KG1 (cell line): ENCODE data around the gene SIGLEC15.
"Not testable (repeated sequence)": the region's sequence is repeated elsewhere in the genome, so short reads cannot be mapped to it uniquely, and the experiment has no call there.

Experiments used
- DNase-seq: peaks from one replicate; lab custom pipeline; 2025; lab: John Stamatoyannopoulos, UW

Gene SIGLEC15

DNA sequence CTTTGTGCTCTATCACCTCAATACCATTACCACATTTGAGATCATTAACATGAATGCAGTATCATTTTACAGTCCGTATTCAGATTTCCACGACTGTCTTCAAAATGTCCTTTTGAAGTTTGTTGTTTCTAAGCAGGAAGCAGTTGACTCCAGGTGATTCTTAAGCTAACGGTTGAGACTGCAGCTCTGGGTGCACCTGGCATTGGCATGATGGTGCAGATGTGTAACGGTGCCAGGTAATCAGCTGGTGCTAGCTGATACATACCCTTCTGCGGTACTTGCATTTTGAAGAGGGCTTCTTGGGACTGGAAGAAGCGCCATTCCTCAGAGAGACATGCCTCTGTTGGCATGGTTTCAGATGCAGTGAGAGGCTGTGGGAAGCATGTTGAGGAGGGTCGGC, 19.5 kb downstream of the SIGLEC15 start:
- no peak for DNase-seq

GRCh38 chr18:45845410-45845809, 19.9 kb downstream of the SIGLEC15 start:
- DNase-seq, result no peak

DNA sequence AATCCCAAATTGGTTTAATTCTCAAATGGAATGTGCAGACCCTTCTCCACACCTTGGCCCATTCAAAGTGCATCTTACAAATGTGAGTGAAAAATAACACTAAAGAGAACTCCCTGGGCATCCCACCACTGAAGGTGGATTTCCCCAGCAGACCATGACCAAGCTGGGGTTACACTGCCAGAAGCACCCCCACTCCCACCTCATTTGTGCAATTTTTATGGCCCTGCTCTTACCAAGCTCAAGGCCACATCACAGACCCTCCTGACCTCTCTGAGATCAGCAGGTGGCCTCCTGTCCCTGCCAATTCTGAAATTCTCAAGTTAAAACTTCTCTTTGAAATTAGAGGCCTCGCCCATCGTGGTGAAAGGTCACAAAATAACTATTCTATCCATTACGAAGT, 21.6 kb downstream of the SIGLEC15 start:
- DNase-seq, result no peak

- DNase-seq, result not testable (repeated sequence)
These were observed 23.2 kb downstream of the SIGLEC15 start for GRCh38 chr18:45848643-45849042.

- no peak for DNase-seq
These were observed 24.1 kb downstream of the SIGLEC15 start for GRCh38 chr18:45849529-45849928.

DNA sequence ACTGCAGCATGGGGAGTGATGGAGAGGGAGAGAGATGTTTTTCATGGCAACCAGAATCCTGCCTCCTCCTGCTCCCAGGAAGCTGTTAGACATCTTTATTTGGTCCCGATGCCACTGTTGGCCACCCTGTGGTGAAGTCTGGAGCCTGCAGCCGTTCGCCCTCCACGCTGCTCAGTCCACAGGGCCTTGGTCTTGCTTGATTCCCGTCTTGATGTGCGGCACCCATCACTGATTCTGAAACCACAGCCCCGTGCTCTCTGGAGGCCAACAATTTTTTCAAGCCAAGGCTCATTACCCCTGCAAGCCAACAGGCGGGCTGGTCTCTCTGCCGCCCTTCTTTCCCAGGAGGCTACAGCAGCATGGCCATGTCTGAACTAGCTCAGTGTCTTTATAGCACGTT, 24.5 kb downstream of the SIGLEC15 start:
- DNase-seq, result no peak

DNA sequence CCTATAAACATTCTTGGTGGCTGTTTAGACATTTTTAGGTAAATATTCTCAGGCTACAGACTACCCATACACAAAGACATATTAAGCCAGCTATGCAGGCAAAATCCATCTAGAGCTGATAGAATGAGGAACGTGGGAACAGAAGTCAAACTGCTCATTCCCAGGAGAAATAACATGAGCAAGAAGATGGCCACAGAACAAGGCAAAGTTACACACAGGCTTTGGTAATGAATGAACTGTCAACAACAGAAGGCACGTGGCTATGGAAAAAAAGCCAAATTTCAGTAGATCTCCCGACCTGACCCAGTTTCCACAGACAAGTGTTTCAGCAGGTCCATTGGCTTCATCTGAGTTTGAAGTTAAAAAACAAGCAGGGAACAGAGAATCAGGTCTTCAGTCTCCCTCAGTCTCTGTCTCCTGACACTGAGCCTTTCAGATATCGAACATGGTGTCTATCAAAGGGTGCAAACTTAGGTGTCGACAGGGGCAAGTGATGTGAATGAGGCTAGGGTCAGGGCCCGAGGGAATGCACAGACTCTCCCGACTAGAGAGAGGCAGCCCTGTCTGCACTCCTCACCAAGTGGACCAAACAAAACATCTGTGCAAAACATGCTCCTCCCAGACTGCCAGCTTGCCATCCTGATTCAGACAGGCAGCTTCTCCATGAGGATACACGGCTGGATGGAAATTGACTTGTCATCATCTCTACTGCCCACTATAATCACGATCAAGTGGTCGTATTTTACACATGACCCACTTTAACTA, 25.9 kb downstream of the SIGLEC15 start:
- DNase-seq, result no peak

DNA sequence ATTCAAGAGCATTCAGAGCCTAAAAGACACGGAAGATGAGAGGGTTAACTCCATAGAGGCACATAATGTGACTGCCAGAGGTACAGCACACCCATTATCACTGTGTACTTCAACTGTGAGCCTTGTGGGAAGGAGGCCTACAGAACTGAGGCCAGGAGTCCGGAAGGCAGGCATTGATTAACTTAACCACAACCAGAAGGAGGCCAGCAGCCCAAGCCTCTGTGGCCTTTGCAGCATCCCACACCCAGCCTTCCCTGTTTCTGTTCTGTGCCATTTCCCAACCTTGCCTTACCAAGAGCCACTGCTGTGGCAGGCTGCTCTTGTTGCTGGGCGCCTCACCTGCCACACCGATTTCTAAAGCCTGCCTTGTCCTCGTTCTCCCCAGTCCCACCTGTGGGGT, 27.2 kb downstream of the SIGLEC15 start:
- no peak for DNase-seq

DNA sequence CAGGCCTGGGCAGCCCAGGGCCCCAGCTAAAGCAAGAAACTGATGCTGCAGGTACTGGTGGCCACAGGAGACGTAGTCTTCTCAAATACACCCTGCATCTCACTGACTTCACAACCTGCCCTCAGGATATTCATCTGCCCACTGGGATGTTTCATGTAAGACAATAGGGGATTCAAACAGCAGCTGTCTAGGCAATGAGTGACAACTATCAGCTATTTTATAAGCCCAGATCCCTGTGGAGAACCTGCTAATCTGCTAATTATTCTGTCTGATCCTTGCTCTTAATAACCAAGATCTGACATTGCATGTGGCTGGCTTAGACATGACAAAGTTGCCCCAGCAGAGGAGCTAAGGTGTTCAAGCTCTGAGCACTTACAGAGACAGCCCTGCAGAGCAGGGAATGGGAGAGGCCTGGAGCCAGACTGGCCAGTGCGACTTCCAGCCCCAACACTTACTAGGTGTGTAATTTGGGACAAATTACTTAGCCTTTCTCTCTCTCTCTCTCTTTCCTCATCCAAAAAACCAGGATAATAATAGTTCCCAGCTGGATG, 28.6 kb downstream of the SIGLEC15 start:
- DNase-seq, result no peak

GRCh38 chr18:45856531-45856930, 31.1 kb downstream of the SIGLEC15 start:
- DNase-seq, result no peak

GRCh38 chr18:45859334-45859733, 33.9 kb downstream of the SIGLEC15 start:
- no peak for DNase-seq

DNA sequence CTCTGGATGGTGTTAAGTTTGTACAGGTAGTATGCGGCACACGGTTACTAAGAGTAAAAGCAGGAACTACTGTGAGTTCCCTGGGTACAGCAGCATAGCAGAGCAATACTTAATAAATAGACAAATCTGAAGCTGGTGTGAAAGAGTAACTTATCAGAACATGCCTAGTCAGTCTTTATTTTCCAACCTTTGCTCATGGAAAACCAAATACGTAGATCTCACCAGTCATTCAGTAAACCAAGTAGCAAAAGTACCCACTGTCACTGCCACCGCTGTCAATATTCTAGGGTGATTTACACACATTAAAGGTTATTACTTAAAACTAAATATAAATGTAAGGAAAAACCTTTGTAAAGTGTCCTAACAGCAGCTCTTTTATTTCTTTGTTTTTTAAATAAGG, 35.0 kb downstream of the SIGLEC15 start:
- no peak for DNase-seq

GRCh38 chr18:45860971-45861370, 35.5 kb downstream of the SIGLEC15 start:
- DNase-seq, result no peak

- DNase-seq, result no peak
These were observed 36.5 kb downstream of the SIGLEC15 start for GRCh38 chr18:45861926-45862325.

DNA sequence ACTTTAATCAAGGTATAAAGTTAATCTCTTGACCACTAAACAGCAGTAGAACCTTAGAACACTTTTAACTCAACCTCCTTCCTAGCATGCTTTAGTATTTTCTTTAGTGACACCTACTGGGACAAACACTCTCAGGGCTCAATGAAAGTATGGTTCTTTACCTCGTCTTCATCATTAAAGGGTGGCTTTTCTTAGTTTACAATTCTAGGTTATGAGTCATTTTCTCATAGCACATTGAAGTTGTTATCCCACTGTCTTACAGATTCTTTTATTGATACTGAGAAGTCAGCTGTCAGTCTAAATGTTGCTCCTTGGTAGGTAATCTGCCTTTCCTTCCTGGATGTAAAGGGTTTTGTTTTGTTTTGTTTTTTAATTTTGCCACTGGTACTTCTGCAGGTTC, 38.0 kb downstream of the SIGLEC15 start:
- no peak for DNase-seq

GRCh38 chr18:45864081-45864480, 38.6 kb downstream of the SIGLEC15 start:
- DNase-seq, result no peak

- DNase-seq, result no peak
These were observed 40.0 kb downstream of the SIGLEC15 start for GRCh38 chr18:45865466-45865865.

GRCh38 chr18:45870419-45870818, 44.9 kb downstream of the SIGLEC15 start:
- DNase-seq, result no peak

DNA sequence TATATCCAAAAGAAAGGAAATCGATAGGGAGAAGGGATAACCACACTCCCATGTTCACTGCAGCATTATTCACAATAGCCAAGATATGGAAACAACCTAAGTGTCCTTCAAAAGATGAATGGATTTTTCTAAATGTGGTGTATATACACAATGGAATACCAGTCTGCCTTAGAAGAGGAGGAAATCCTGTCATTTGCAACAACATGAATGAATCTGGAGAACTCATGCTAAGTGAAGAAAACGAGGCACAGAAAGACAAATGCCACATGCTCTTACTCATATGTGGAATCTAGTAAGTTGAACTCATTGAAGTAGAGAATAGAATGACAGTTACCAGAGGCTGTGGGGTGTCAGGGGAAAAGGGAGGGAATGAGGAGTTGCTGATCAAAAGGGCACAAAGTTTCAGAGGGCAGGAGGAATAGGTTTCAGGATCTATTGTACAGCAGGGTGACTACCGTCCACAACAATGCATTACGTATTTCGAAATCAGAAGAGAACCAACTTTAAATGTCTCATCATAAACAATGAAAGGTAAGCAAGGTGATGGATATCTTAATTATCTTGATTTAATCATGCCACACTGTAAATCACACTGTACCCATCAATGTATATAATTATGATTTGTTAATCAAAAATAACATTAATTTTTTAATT, 46.1 kb downstream of the SIGLEC15 start:
- DNase-seq, result no peak

- no peak for DNase-seq
These were observed 49.2 kb downstream of the SIGLEC15 start for GRCh38 chr18:45874491-45875184.

DNA sequence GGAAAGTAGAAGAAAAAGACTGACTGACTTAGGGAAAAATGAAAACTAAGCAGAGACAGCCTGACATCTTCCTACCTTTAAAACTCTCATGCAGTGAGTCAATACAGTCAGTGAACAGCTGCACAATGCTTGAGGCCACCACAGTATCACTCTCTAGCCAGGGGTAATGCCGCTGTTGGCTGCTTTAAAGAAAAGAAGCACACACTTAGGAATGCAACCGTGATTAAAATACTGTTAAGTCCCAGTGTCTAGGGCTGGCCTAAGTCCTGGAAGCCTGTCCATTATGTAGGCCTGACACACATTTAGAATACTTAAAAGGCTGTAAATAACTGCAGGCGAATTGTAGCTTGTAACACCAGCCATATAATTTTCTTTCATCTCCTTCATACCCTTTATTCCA, 50.7 kb downstream of the SIGLEC15 start:
- no peak for DNase-seq

- no peak for DNase-seq
These were observed 51.9 kb downstream of the SIGLEC15 start for GRCh38 chr18:45877403-45877802.
